ENCODE results near the gene COQ8A. TPM values are rescaled to one million over a fixed set of nuclear protein-coding genes. Genes with fewer than 3 reads are reported as not detected.

Gene COQ8A
- total and polyA plus RNA-seq, 2 experiments from 2014 or later = 22.9 to 26.4 TPM

GRCh38 chr1:226938903-226939437 is 1.1 kb upstream of the COQ8A start:
- no peaks in the 10 kb centered on the region for H3K9me3 ChIP-seq (ENCODE audit: low read depth)
- 9% methylated on average over 12 of the region's 12 CpGs for WGBS (ENCODE audit: low lambda C conversion rate, missing lambda C conversion rate)
- no peaks in the 10 kb centered on the region for H3K36me3 ChIP-seq (replicated peaks; ENCODE audit: insufficient read depth, low read depth)
- H3K4me3 ChIP-seq = peak overlapping the region; percentile 38
- TF ChIP-seq EZH2 (IDR thresholded peaks at IDR 0.05; ENCODE audit: borderline replicate concordance) (no peak), EZH2phosphoT487 (IDR thresholded peaks at IDR 0.05; ENCODE audit: low read depth, severe bottlenecking, unreplicated experiment) (no peak)
- TF ChIP-seq, protein P1, sequence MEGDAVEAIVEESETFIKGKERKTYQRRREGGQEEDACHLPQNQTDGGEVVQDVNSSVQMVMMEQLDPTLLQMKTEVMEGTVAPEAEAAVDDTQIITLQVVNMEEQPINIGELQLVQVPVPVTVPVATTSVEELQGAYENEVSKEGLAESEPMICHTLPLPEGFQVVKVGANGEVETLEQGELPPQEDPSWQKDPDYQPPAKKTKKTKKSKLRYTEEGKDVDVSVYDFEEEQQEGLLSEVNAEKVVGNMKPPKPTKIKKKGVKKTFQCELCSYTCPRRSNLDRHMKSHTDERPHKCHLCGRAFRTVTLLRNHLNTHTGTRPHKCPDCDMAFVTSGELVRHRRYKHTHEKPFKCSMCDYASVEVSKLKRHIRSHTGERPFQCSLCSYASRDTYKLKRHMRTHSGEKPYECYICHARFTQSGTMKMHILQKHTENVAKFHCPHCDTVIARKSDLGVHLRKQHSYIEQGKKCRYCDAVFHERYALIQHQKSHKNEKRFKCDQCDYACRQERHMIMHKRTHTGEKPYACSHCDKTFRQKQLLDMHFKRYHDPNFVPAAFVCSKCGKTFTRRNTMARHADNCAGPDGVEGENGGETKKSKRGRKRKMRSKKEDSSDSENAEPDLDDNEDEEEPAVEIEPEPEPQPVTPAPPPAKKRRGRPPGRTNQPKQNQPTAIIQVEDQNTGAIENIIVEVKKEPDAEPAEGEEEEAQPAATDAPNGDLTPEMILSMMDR (IDR thresholded peaks at IDR 0.05; ENCODE audit: poor library complexity) = no peak
- H3K27ac ChIP-seq = peak overlapping the region; percentile 93
- H3K27me3 ChIP-seq = no peaks in the 10 kb centered on the region
- H4K20me1 ChIP-seq (ENCODE audit: insufficient read depth, poor library complexity, severe bottlenecking) = no peaks in the 10 kb centered on the region
- no peaks in the 10 kb centered on the region for H3K9me2 ChIP-seq (replicated peaks; ENCODE audit: insufficient read depth)
- H2AFZ ChIP-seq = peak overlapping the region; percentile 59
- H3K79me2 ChIP-seq = peaks cover 35% of the 10 kb centered on the region
- DNase-seq (ENCODE audit: low spot score) = peak; percentile 32
- peak overlapping the region; percentile 84 for H3K4me2 ChIP-seq
- H3K4me1 ChIP-seq (ENCODE audit: insufficient read depth) = peaks cover 14% of the 10 kb centered on the region

DNA sequence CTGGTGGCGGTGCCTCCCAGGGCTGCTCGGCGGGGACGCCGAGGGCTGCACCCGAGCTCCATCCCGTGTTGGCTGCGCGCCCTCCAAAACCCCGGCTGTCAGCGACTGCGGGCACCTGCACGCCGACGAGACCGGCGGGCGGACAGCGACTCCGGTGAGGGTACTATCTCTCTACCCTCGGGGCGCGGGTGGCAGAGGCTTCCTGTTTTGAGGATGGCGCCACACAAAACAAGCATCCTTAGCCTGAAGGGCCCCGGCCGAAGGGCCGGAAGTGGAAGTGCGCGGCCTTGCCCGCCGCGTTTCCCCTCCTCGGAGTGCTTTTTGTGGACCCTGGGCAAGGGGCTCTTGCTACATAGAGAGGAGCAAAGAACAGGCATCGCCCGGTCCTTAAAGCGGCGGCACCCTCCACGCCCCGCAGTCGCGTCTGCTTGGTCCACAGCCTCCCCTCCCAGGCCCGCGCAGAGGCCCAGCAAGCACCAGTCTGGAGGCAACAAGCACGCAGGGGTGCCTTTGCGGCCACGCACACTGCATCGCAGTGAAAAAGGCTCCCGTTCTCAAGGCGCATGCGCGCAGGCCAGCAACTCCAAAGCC is 561 bp upstream of the COQ8A start:
- H3K9me3 ChIP-seq (ENCODE audit: low read depth) = no peaks in the 10 kb centered on the region
- peak; percentile 71 for DNase-seq (ENCODE audit: low spot score)
- H2AFZ ChIP-seq = peak overlapping the region; percentile 59
- no peaks in the 10 kb centered on the region for H3K27me3 ChIP-seq
- 1% methylated on average over 51 of the region's 51 CpGs for WGBS (ENCODE audit: low lambda C conversion rate, missing lambda C conversion rate)
- H3K36me3 ChIP-seq (replicated peaks; ENCODE audit: insufficient read depth, low read depth) = no peaks in the 10 kb centered on the region
- H3K27ac ChIP-seq = peak overlapping the region; percentile 93
- H3K4me3 ChIP-seq = peak overlapping the region; percentile 38
- no peaks in the 10 kb centered on the region for H3K9me2 ChIP-seq (replicated peaks; ENCODE audit: insufficient read depth)
- TF ChIP-seq EZH2phosphoT487 (IDR thresholded peaks at IDR 0.05; ENCODE audit: low read depth, severe bottlenecking, unreplicated experiment) (no peak), EZH2 (IDR thresholded peaks at IDR 0.05; ENCODE audit: borderline replicate concordance) (no peak)
- H3K79me2 ChIP-seq = peaks cover 35% of the 10 kb centered on the region
- H3K4me2 ChIP-seq = peak overlapping the region; percentile 84
- peaks cover 18% of the 10 kb centered on the region for H3K4me1 ChIP-seq (ENCODE audit: insufficient read depth)
- no peaks in the 10 kb centered on the region for H4K20me1 ChIP-seq (ENCODE audit: insufficient read depth, poor library complexity, severe bottlenecking)

DNA sequence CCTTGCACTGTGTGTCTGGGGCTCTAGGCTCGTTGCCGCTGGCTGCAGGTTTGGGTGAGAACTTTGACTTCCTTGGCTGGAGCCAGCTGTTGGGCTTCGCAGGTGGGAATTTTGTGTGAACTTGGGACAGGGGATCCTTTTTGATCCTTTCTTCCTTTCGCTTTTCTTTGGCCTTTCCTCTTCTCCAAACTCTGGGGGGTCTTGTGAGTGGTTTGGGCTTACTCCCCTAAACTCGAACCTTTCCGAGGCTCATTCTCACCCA is 643 bp downstream of the COQ8A start:
- no peaks in the 10 kb centered on the region for H3K9me3 ChIP-seq (ENCODE audit: low read depth)
- WGBS (ENCODE audit: low lambda C conversion rate, missing lambda C conversion rate) = 66% methylated on average over 6 of the region's 6 CpGs
- H3K4me1 ChIP-seq (ENCODE audit: insufficient read depth) = peaks cover 25% of the 10 kb centered on the region

GRCh38 chr1:226942392-226942791 is 2.3 kb downstream of the COQ8A start:
- Histone ChIP-seq H3K4me1 (ENCODE audit: insufficient read depth) (peaks cover 30% of the 10 kb centered on the region), H3K4me3 (no peak overlapping the region), H2AFZ (no peak overlapping the region), H3K9me2 (replicated peaks; ENCODE audit: insufficient read depth) (no peaks in the 10 kb centered on the region), H3K27me3 (no peaks in the 10 kb centered on the region), H3K9me3 (ENCODE audit: low read depth) (no peaks in the 10 kb centered on the region), H3K79me2 (peaks cover 45% of the 10 kb centered on the region), H4K20me1 (ENCODE audit: insufficient read depth, poor library complexity, severe bottlenecking) (no peaks in the 10 kb centered on the region), H3K36me3 (replicated peaks; ENCODE audit: insufficient read depth, low read depth) (no peaks in the 10 kb centered on the region), H3K27ac (no peak overlapping the region), H3K4me2 (no peak overlapping the region)
- 93% methylated on average over 3 of the region's 3 CpGs for WGBS (ENCODE audit: low lambda C conversion rate, missing lambda C conversion rate)
- TF ChIP-seq, protein P1 (IDR thresholded peaks at IDR 0.05; ENCODE audit: poor library complexity) = no peak
- TF ChIP-seq EZH2phosphoT487 (IDR thresholded peaks at IDR 0.05; ENCODE audit: low read depth, severe bottlenecking, unreplicated experiment) (no peak), EZH2 (IDR thresholded peaks at IDR 0.05; ENCODE audit: borderline replicate concordance) (no peak)
- no peak for DNase-seq (ENCODE audit: low spot score)

More for the DNA sequence above, 643 bp downstream of the COQ8A start:
- DNase-seq (ENCODE audit: low spot score) = no peak
- no peak overlapping the region for H3K27ac ChIP-seq
- TF ChIP-seq, protein P1 (IDR thresholded peaks at IDR 0.05; ENCODE audit: poor library complexity) = no peak
- TF ChIP-seq EZH2 (IDR thresholded peaks at IDR 0.05; ENCODE audit: borderline replicate concordance) (no peak), EZH2phosphoT487 (IDR thresholded peaks at IDR 0.05; ENCODE audit: low read depth, severe bottlenecking, unreplicated experiment) (no peak)
- H3K36me3 ChIP-seq (replicated peaks; ENCODE audit: insufficient read depth, low read depth) = no peaks in the 10 kb centered on the region
- H4K20me1 ChIP-seq (ENCODE audit: insufficient read depth, poor library complexity, severe bottlenecking) = no peaks in the 10 kb centered on the region
- H2AFZ ChIP-seq = peak overlapping the region; percentile 45
- H3K4me3 ChIP-seq = peak overlapping the region; percentile 46
- peak overlapping the region; percentile 89 for H3K4me2 ChIP-seq
- no peaks in the 10 kb centered on the region for H3K9me2 ChIP-seq (replicated peaks; ENCODE audit: insufficient read depth)
- no peaks in the 10 kb centered on the region for H3K27me3 ChIP-seq
- peaks cover 35% of the 10 kb centered on the region for H3K79me2 ChIP-seq

Data from hepatocyte (in vitro differentiated cells).